IMR-90 (cell line): ENCODE results near the gene GATA5.

Experiments
- BHLHE40 ChIP-seq: fragments of 150-350 bp; IDR thresholded peaks from 2 replicates; pipeline ENCODE4 v1.6.1; 2016; ENCODE audit warnings: mild to moderate bottlenecking, low read depth, low read length
- CTCF ChIP-seq: conservative IDR thresholded peaks from 2 replicates; pipeline ENCODE4 v1.5.1; 2012; ENCODE audit warnings: mild to moderate bottlenecking, low read depth, low read length, improper control_type of control experiment
- ELK1 ChIP-seq: fragments of 150-350 bp; IDR thresholded peaks from 2 replicates; pipeline ENCODE4 v1.6.1; 2016; ENCODE audit warnings: low read depth, mild to moderate bottlenecking, low read length, moderate library complexity, borderline replicate concordance
- FOS ChIP-seq: fragments of 150-350 bp; IDR thresholded peaks from 2 replicates; pipeline ENCODE4 v1.6.1; 2016; ENCODE audit warnings: low read depth, low read length
- MAFK ChIP-seq: IDR thresholded peaks from 2 replicates; pipeline ENCODE4 v1.6.1; 2012; ENCODE audit warnings: low read depth, low read length, improper control_type of control experiment
- MAZ ChIP-seq: IDR thresholded peaks from 2 replicates; pipeline ENCODE4 v1.6.1; 2012; ENCODE audit warnings: low read depth, mild to moderate bottlenecking, low read length, improper control_type of control experiment, moderate library complexity, borderline replicate concordance
- MXI1 ChIP-seq: IDR thresholded peaks from 2 replicates; pipeline ENCODE4 v1.6.1; 2012; ENCODE audit warnings: low read depth, mild to moderate bottlenecking, low read length, moderate library complexity, borderline replicate concordance
- NFE2L2 ChIP-seq: fragments of 150-350 bp; IDR thresholded peaks from 2 replicates; pipeline ENCODE4 v1.6.1; 2016; ENCODE audit warnings: low read depth, mild to moderate bottlenecking, low read length
- POLR2A ChIP-seq: IDR thresholded peaks from 2 replicates; pipeline ENCODE4 v1.6.1; 2012; ENCODE audit warnings: mild to moderate bottlenecking, low read depth, low read length
- RAD21 ChIP-seq: IDR thresholded peaks from 2 replicates; pipeline ENCODE4 v1.6.1; 2012; ENCODE audit warnings: low read length, improper control_type of control experiment
- RFX5 ChIP-seq: IDR thresholded peaks from 2 replicates; pipeline ENCODE4 v1.8.0; 2012; ENCODE audit warnings: low read depth, mild to moderate bottlenecking, low read length, moderate library complexity
- SMC3 ChIP-seq: fragments of 150-350 bp; IDR thresholded peaks from 2 replicates; pipeline ENCODE4 v1.6.1; 2016; ENCODE audit warnings: low read depth, mild to moderate bottlenecking, antibody characterized with exemption, low read length, moderate library complexity
- USF2 ChIP-seq: fragments of 150-350 bp; IDR thresholded peaks from 2 replicates; pipeline ENCODE4 v1.6.1; 2017; ENCODE audit warnings: mild to moderate bottlenecking, antibody characterized with exemption, low read length, low read depth

GRCh38 chr20:62472941-62473585, 2.7 kb downstream of the GATA5 start:
- TF ChIP-seq POLR2A (no peak), CTCF (no peak), FOS (no peak), MAFK (no peak), RAD21 (no peak), USF2 (no peak), BHLHE40 (no peak), MXI1 (no peak), SMC3 (no peak), ELK1 (no peak), RFX5 (no peak), MAZ (no peak), NFE2L2 (no peak)
